ENCODE data around the gene SLC9A9. TPM values are rescaled to one million over a fixed set of nuclear protein-coding genes. Genes with fewer than 3 reads are reported as not detected.
A peak's percentile ranks its signal among the peaks of the same experiment; 100 is the strongest.

The SLC9A9 gene
- polyA plus RNA-seq: 10 to 100 TPM in 1 of 2 donors, 1 to 10 TPM in 1; 8.3 to 11.9 TPM

- H3K36me3 ChIP-seq (ENCODE audit: control insufficient read depth in 2 of 2, insufficient read depth in 2 of 2, low read length in 1 of 2): no peaks in the 10 kb centered on the region
- H3K4me3 ChIP-seq (ENCODE audit: low read depth in 1 of 2, low read length in 2 of 2): peak within 1 kb of the TSS; percentile 52 to 96
- WGBS, 2 donors: 1 to 4% methylated on average over 15 of the region's 15 CpGs
- no peaks in the 10 kb centered on the region for H3K4me1 ChIP-seq (ENCODE audit: control insufficient read depth in 2 of 2, insufficient read depth in 2 of 2, low read length in 1 of 2)
- no peaks in the 10 kb centered on the region for H3K27me3 ChIP-seq (ENCODE audit: control insufficient read depth in 1 of 2, insufficient read depth in 2 of 2, low read length in 2 of 2)
- no peaks in the 10 kb centered on the region for H3K9me3 ChIP-seq (ENCODE audit: control insufficient read depth in 2 of 2, insufficient read depth in 1 of 2, low read depth in 1 of 2, low read length in 1 of 2)
- H3K27ac ChIP-seq (ENCODE audit: low read depth in 2 of 2, low read length in 1 of 2): peak within 1 kb of the TSS; percentile 69 to 76
These were observed at the start of gene SLC9A9 for GRCh38 chr3:143847787-143848631. SLC9A9 (minus strand) TSS chr3:143848468; CDS start chr3:143848322, 146 bp downstream.

- no peak overlapping the region for H3K27ac ChIP-seq (ENCODE audit: low read depth in 2 of 2, low read length in 1 of 2)
- 30 to 35% methylated on average over 7 of the region's 7 CpGs for WGBS, 2 donors
These were observed 49.5 kb upstream of the SLC9A9 start for GRCh38 chr3:143897576-143898295.

GRCh38 chr3:143896486-143896885, 48.2 kb upstream of the SLC9A9 start:
- WGBS, 2 donors: 85 to 86% methylated on average over 4 of the region's 4 CpGs
- Histone ChIP-seq H3K4me3 (ENCODE audit: low read depth in 1 of 2, low read length in 2 of 2) (no peak overlapping the region), H3K27me3 (ENCODE audit: control insufficient read depth in 1 of 2, insufficient read depth in 2 of 2, low read length in 2 of 2) (no peaks in the 10 kb centered on the region), H3K36me3 (ENCODE audit: control insufficient read depth in 2 of 2, insufficient read depth in 2 of 2, low read length in 1 of 2) (no peaks in the 10 kb centered on the region), H3K4me1 (ENCODE audit: control insufficient read depth in 2 of 2, insufficient read depth in 2 of 2, low read length in 1 of 2) (no peaks in the 10 kb centered on the region), H3K9me3 (ENCODE audit: control insufficient read depth in 2 of 2, insufficient read depth in 1 of 2, low read depth in 1 of 2, low read length in 1 of 2) (no peaks in the 10 kb centered on the region), H3K27ac (ENCODE audit: low read depth in 2 of 2, low read length in 1 of 2) (no peak overlapping the region)

More at GRCh38 chr3:143897576-143898295, 49.5 kb upstream of the SLC9A9 start:
- Histone ChIP-seq H3K4me3 (ENCODE audit: low read depth in 1 of 2, low read length in 2 of 2) (no peak overlapping the region), H3K36me3 (ENCODE audit: control insufficient read depth in 2 of 2, insufficient read depth in 2 of 2, low read length in 1 of 2) (no peaks in the 10 kb centered on the region), H3K9me3 (ENCODE audit: control insufficient read depth in 2 of 2, insufficient read depth in 1 of 2, low read depth in 1 of 2, low read length in 1 of 2) (no peaks in the 10 kb centered on the region), H3K27me3 (ENCODE audit: control insufficient read depth in 1 of 2, insufficient read depth in 2 of 2, low read length in 2 of 2) (no peaks in the 10 kb centered on the region), H3K4me1 (ENCODE audit: control insufficient read depth in 2 of 2, insufficient read depth in 2 of 2, low read length in 1 of 2) (no peaks in the 10 kb centered on the region)

- Histone ChIP-seq H3K4me1 (ENCODE audit: control insufficient read depth in 2 of 2, insufficient read depth in 2 of 2, low read length in 1 of 2) (no peaks in the 10 kb centered on the region), H3K27ac (ENCODE audit: low read depth in 2 of 2, low read length in 1 of 2) (no peak overlapping the region), H3K9me3 (ENCODE audit: control insufficient read depth in 2 of 2, insufficient read depth in 1 of 2, low read depth in 1 of 2, low read length in 1 of 2) (no peaks in the 10 kb centered on the region), H3K36me3 (ENCODE audit: control insufficient read depth in 2 of 2, insufficient read depth in 2 of 2, low read length in 1 of 2) (no peaks in the 10 kb centered on the region), H3K27me3 (ENCODE audit: control insufficient read depth in 1 of 2, insufficient read depth in 2 of 2, low read length in 2 of 2) (no peaks in the 10 kb centered on the region), H3K4me3 (ENCODE audit: low read depth in 1 of 2, low read length in 2 of 2) (no peak overlapping the region)
- WGBS, 2 donors: 80 to 93% methylated on average over 1 of the region's 1 CpG
These were observed 47.5 kb upstream of the SLC9A9 start for GRCh38 chr3:143895805-143896204.

- Histone ChIP-seq H3K27me3 (ENCODE audit: control insufficient read depth in 1 of 2, insufficient read depth in 2 of 2, low read length in 2 of 2) (no peaks in the 10 kb centered on the region), H3K4me3 (ENCODE audit: low read depth in 1 of 2, low read length in 2 of 2) (no peak overlapping the region), H3K36me3 (ENCODE audit: control insufficient read depth in 2 of 2, insufficient read depth in 2 of 2, low read length in 1 of 2) (no peaks in the 10 kb centered on the region), H3K4me1 (ENCODE audit: control insufficient read depth in 2 of 2, insufficient read depth in 2 of 2, low read length in 1 of 2) (no peaks in the 10 kb centered on the region), H3K27ac (ENCODE audit: low read depth in 2 of 2, low read length in 1 of 2) (no peak overlapping the region), H3K9me3 (ENCODE audit: control insufficient read depth in 2 of 2, insufficient read depth in 1 of 2, low read depth in 1 of 2, low read length in 1 of 2) (no peaks in the 10 kb centered on the region)
- WGBS, 2 donors: 71 to 92% methylated on average over 2 of the region's 2 CpGs
These were observed 40.6 kb upstream of the SLC9A9 start for GRCh38 chr3:143888846-143889245.

GRCh38 chr3:143888166-143888565, 39.9 kb upstream of the SLC9A9 start:
- Histone ChIP-seq H3K4me1 (ENCODE audit: control insufficient read depth in 2 of 2, insufficient read depth in 2 of 2, low read length in 1 of 2) (no peaks in the 10 kb centered on the region), H3K27me3 (ENCODE audit: control insufficient read depth in 1 of 2, insufficient read depth in 2 of 2, low read length in 2 of 2) (no peaks in the 10 kb centered on the region), H3K36me3 (ENCODE audit: control insufficient read depth in 2 of 2, insufficient read depth in 2 of 2, low read length in 1 of 2) (no peaks in the 10 kb centered on the region), H3K27ac (ENCODE audit: low read depth in 2 of 2, low read length in 1 of 2) (no peak overlapping the region), H3K4me3 (ENCODE audit: low read depth in 1 of 2, low read length in 2 of 2) (no peak overlapping the region), H3K9me3 (ENCODE audit: control insufficient read depth in 2 of 2, insufficient read depth in 1 of 2, low read depth in 1 of 2, low read length in 1 of 2) (no peaks in the 10 kb centered on the region)
- WGBS, 2 donors: 62 to 72% methylated on average over 2 of the region's 2 CpGs

GRCh38 chr3:143885780-143886427, 37.6 kb upstream of the SLC9A9 start:
- 94 to 97% methylated on average over 1 of the region's 1 CpG for WGBS, 2 donors
- H3K27me3 ChIP-seq (ENCODE audit: control insufficient read depth in 1 of 2, insufficient read depth in 2 of 2, low read length in 2 of 2): no peaks in the 10 kb centered on the region
- no peak overlapping the region for H3K4me3 ChIP-seq (ENCODE audit: low read depth in 1 of 2, low read length in 2 of 2)
- H3K27ac ChIP-seq (ENCODE audit: low read depth in 2 of 2, low read length in 1 of 2): no peak overlapping the region
- H3K9me3 ChIP-seq (ENCODE audit: control insufficient read depth in 2 of 2, insufficient read depth in 1 of 2, low read depth in 1 of 2, low read length in 1 of 2): no peaks in the 10 kb centered on the region
- no peaks in the 10 kb centered on the region for H3K36me3 ChIP-seq (ENCODE audit: control insufficient read depth in 2 of 2, insufficient read depth in 2 of 2, low read length in 1 of 2)
- no peaks in the 10 kb centered on the region for H3K4me1 ChIP-seq (ENCODE audit: control insufficient read depth in 2 of 2, insufficient read depth in 2 of 2, low read length in 1 of 2)

- WGBS, 2 donors: 75 to 76% methylated on average over 3 of the region's 3 CpGs
- H3K27me3 ChIP-seq (ENCODE audit: control insufficient read depth in 1 of 2, insufficient read depth in 2 of 2, low read length in 2 of 2): no peaks in the 10 kb centered on the region
- no peak overlapping the region for H3K4me3 ChIP-seq (ENCODE audit: low read depth in 1 of 2, low read length in 2 of 2)
- no peak overlapping the region for H3K27ac ChIP-seq (ENCODE audit: low read depth in 2 of 2, low read length in 1 of 2)
- no peaks in the 10 kb centered on the region for H3K4me1 ChIP-seq (ENCODE audit: control insufficient read depth in 2 of 2, insufficient read depth in 2 of 2, low read length in 1 of 2)
- no peaks in the 10 kb centered on the region for H3K9me3 ChIP-seq (ENCODE audit: control insufficient read depth in 2 of 2, insufficient read depth in 1 of 2, low read depth in 1 of 2, low read length in 1 of 2)
- no peaks in the 10 kb centered on the region for H3K36me3 ChIP-seq (ENCODE audit: control insufficient read depth in 2 of 2, insufficient read depth in 2 of 2, low read length in 1 of 2)
These were observed 36.6 kb upstream of the SLC9A9 start for GRCh38 chr3:143884861-143885260.

- Histone ChIP-seq H3K36me3 (ENCODE audit: control insufficient read depth in 2 of 2, insufficient read depth in 2 of 2, low read length in 1 of 2) (no peaks in the 10 kb centered on the region), H3K4me1 (ENCODE audit: control insufficient read depth in 2 of 2, insufficient read depth in 2 of 2, low read length in 1 of 2) (no peaks in the 10 kb centered on the region), H3K4me3 (ENCODE audit: low read depth in 1 of 2, low read length in 2 of 2) (no peak overlapping the region), H3K27ac (ENCODE audit: low read depth in 2 of 2, low read length in 1 of 2) (no peak overlapping the region), H3K9me3 (ENCODE audit: control insufficient read depth in 2 of 2, insufficient read depth in 1 of 2, low read depth in 1 of 2, low read length in 1 of 2) (no peaks in the 10 kb centered on the region), H3K27me3 (ENCODE audit: control insufficient read depth in 1 of 2, insufficient read depth in 2 of 2, low read length in 2 of 2) (no peaks in the 10 kb centered on the region)
- WGBS, 2 donors: 68 to 81% methylated on average over 3 of the region's 3 CpGs
These were observed 34.9 kb upstream of the SLC9A9 start for GRCh38 chr3:143883151-143883550.
